ENCODE measurements around the gene SLC37A1.

Gene SLC37A1

DNA sequence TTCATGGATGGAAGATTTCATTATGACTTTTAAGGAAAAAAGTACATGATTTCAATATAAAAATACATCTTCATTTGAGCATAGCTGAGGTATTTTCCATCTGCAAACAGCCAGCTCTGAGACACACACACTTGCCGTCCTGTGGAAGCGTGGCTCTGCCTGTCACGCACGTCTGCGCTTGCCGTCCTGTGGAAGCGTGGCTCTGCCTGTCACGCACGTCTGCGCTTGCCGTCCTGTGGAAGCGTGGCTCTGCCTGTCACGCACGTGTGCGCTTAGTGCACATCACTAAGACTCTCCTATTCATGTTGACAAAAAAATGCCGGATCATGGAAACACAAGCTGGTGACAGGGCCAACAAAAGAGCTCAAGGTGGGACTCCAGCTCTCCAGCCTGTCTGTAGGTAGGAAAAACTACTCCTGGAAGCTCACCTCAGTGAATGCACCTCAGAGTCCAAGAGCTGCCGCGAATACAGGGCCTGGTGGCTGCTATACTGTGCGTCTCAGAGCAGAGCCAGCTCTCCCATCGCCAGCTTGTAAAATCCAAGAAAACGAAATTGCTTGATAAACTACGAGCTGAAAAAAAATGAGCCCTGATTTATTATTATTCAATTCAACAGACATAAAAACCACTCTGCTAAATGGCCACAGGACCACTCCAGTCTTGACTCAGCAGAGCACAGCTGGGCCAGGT, 69.3 kb downstream of the SLC37A1 start:
- H3K27ac ChIP-seq, result no peak overlapping the region
- TF ChIP-seq ZFX (IDR thresholded peaks at IDR 0.05), result no peak
- TF ChIP-seq, protein P1, sequence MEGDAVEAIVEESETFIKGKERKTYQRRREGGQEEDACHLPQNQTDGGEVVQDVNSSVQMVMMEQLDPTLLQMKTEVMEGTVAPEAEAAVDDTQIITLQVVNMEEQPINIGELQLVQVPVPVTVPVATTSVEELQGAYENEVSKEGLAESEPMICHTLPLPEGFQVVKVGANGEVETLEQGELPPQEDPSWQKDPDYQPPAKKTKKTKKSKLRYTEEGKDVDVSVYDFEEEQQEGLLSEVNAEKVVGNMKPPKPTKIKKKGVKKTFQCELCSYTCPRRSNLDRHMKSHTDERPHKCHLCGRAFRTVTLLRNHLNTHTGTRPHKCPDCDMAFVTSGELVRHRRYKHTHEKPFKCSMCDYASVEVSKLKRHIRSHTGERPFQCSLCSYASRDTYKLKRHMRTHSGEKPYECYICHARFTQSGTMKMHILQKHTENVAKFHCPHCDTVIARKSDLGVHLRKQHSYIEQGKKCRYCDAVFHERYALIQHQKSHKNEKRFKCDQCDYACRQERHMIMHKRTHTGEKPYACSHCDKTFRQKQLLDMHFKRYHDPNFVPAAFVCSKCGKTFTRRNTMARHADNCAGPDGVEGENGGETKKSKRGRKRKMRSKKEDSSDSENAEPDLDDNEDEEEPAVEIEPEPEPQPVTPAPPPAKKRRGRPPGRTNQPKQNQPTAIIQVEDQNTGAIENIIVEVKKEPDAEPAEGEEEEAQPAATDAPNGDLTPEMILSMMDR (conservative IDR thresholded peaks at IDR 0.05), result no peak

DNA sequence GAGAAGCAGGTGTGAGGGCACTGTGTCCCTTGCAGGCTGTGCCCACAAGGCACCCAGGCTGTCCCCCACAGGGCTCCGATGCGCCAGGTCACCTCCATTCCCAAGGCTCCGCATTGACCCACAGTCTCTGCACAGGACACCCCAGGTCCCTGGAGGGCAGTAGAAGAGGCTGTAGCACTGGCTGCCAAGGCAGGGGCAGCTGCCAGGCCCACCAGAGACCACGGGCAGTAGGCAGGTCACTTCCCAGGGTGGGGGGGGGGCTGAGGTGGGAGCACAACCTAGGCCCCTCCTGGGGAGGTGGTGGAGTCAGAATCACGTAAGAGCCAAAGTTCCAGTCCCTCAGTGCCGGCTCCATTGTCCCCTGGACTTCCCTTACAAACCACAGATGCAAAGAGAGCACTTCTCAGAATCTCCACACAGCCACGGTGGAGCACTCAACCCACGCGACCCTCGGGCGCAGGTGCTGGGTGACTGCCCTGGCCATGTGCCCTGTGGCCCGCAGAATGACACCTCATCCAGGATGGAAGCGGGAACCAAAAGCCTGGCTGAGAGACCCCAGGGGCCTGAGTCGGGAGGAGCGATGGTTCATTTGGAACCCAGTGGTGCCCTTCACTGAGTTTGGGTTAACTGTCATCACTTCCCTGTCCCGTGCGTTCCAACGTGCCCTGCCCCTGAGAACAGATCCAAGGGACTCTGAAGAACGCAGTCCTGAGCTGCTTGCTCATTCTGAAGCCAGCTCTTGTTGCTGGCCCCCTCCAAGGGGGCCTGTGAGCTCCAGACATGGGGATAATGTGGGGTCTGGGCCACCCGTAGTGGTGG, 70.0 kb downstream of the SLC37A1 start:
- H3K27ac ChIP-seq, result no peak overlapping the region
- TF ChIP-seq, protein P1 (conservative IDR thresholded peaks at IDR 0.05), result no peak
- no peak for TF ChIP-seq ZFX (IDR thresholded peaks at IDR 0.05)

DNA sequence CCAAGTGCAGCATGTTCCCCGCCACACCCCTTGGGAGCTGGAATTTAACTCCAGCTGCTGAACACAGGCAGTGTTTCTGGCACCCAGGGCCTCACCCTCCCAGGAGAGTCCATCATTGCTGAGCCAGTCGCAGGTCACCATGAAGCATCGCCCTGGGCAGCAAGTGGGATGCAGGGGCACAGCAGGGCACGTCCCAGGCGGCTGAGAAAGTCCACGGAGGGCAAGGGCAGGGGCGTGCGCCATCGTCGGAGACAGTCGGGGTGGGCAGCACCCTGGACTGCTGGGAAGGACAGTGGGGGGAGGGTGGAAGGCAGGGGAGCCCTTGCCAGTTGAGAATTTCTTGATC, 70.6 kb downstream of the SLC37A1 start:
- no peak overlapping the region for H3K27ac ChIP-seq
- TF ChIP-seq, protein P1 (conservative IDR thresholded peaks at IDR 0.05), result no peak
- no peak for TF ChIP-seq ZFX (IDR thresholded peaks at IDR 0.05)

DNA sequence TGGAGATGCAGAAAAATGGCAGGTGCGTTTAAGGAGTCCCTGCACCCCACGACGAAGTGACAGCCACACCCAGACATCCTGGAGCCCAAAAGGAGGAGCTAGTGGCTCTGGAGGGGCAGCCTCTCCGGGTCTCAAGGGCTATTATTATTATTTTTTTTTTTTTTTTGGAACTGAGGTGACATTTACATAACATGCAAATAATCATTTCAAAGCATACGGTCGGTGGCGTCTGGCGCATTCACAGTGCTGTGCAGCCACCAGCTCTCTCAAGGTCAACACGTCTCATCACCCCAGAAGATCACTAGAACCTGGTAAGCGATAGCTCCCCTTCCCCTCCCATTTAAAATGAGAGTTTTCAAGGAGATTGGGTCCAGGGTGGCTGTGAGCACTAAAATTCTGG, 72.2 kb downstream of the SLC37A1 start:
- TF ChIP-seq ZFX (IDR thresholded peaks at IDR 0.05), result no peak
- TF ChIP-seq, protein P1 (conservative IDR thresholded peaks at IDR 0.05), result no peak
- no peak overlapping the region for H3K27ac ChIP-seq

DNA sequence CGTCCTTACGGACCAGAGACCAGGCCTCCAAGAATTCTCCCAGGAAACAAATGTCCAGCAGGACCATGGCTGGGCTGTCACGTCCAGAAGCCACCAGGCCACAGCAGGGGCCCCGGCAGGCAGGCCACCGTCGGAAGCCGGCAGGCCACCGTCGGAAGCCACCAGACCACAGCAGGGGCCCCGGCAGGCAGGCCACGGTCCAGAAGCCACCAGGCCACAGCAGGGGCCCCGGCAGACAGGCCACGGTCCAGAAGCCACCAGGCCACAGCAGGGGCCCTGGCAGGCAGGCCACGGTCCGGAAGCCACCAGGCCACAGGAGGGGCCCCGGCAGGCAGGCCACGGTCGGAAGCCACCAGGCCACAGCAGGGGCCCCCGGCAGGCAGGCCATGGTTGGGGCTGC, 72.8 kb downstream of the SLC37A1 start:
- H3K27ac ChIP-seq, result no peak overlapping the region
- no peak for TF ChIP-seq ZFX (IDR thresholded peaks at IDR 0.05)
- TF ChIP-seq, protein P1 (conservative IDR thresholded peaks at IDR 0.05), result no peak

DNA sequence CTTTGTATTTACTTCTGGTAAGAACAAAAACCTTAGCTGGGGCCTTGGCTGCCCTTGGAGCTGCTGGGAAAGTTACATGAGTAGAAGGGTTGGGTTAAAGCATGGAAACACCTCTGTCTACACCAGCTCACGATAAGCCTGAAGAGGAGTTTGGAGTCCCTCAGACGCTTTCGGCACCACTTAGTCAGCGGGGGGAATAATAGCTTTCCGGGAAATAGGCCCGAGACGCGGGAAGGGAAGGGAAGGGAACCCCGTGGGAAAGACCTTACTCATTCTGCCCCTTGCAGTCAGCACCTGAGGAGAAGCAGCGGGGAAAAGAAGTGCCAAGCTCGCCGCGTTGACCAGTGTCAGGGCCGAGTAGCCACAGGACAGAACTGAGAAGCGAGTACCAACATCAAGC, 73.4 kb downstream of the SLC37A1 start:
- TF ChIP-seq, protein P1 (conservative IDR thresholded peaks at IDR 0.05), result no peak
- no peak for TF ChIP-seq ZFX (IDR thresholded peaks at IDR 0.05)
- no peak overlapping the region for H3K27ac ChIP-seq

DNA sequence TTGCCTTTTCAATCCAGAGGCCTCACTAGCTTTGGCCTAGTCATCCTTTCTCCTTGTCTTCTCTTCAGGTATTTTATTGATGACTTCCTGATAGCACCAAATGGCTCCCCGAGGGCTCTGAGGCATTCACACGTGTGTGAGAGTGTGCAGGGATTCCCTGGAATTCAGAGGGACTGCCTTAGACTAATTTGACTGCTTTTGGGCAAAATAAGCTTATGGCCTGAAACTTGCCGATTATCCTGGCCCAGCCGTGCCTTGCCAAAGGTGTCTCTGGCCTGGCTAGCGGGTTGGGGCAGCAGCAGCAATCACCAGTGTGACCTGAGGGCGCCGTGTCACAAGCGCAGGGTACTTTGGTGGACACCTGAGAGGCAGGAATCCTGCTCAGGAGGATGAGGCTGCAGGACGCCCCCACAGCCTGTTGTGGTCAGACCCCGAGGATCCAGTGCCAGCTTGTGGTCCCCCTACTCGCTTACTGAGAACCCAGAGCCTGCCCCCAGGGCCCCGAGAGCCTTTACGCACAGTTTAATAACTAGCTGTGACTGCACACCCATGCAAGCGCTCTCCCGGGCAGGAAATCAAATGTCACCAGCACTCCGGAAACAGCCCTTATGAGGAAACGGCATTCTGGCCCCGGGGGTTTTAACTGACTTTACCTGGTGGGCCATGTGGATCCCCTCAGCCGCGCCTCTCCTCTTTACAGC, 76.9 kb downstream of the SLC37A1 start:
- TF ChIP-seq, protein P1 (conservative IDR thresholded peaks at IDR 0.05), result no peak
- TF ChIP-seq ZFX (IDR thresholded peaks at IDR 0.05), result no peak
- no peak overlapping the region for H3K27ac ChIP-seq

Measured in C4-2B (cell line).